Spinal cord (tissue), 10 donors: ENCODE data around the gene SLC27A6. TPM values are rescaled to one million over a fixed set of nuclear protein-coding genes. Genes with fewer than 3 reads are reported as not detected.

Source experiments
- DNase-seq, 6 donors: peaks; one replicate each; pipeline versions ENCODE4 v3.0.0 to v3.0.0-alpha.2; 2013 to 2015; ENCODE audit warnings: low spot score in 6 of 6, low read depth in 4 of 6
- H3K27ac ChIP-seq: one replicate; pipeline ENCODE4 v1.5.1; 2013; ENCODE audit warnings: low read depth, low read length, control low read depth
- H3K27me3 ChIP-seq: one replicate; pipeline ENCODE4 v1.6.1; 2013; ENCODE audit warnings: low read length; ENCODE audit not compliant: control insufficient read depth, insufficient read depth
- H3K36me3 ChIP-seq: one replicate; pipeline ENCODE4 v1.6.1; 2013; ENCODE audit warnings: low read length; ENCODE audit not compliant: control insufficient read depth, insufficient read depth
- H3K4me1 ChIP-seq: one replicate; pipeline ENCODE4 v1.6.1; 2013; ENCODE audit warnings: low read length; ENCODE audit not compliant: control insufficient read depth, insufficient read depth
- H3K4me3 ChIP-seq: one replicate; pipeline ENCODE4 v1.5.1; 2013; ENCODE audit warnings: low read depth, low read length, control low read depth
- H3K9me3 ChIP-seq: one replicate; pipeline ENCODE4 v1.6.1; 2013; ENCODE audit warnings: low read length; ENCODE audit not compliant: control insufficient read depth, insufficient read depth
- WGBS: methylation state at CpG from one replicate; pipeline ENCODE4 v1.1.5; 2013; ENCODE audit warnings: missing lambda C conversion rate; ENCODE audit not compliant: insufficient coverage; 5-methylcytosine and 5-hydroxymethylcytosine counted together
- polyA plus RNA-seq, 2 donors: library from polyadenylated mRNA; unstranded; fragments of 120-200 nt; gene quantifications; one replicate each; pipeline ENCODE4 v1.2.1, GENCODE V29; 2013; ENCODE audit not compliant: insufficient read length in 2 of 2
- total RNA-seq, 2 donors: library from RNA; depleted of rRNA in 1 of 2; stranded (reverse); fragments of 120-200 nt in 1 of 2; fragments of >200 nt in 1 of 2; gene quantifications; one replicate each; pipeline versions ENCODE4 v1.2.3 to v1.2.4, GENCODE V29; 2013 to 2014
- donor health status: healthy.

Gene SLC27A6
- total and polyA plus RNA-seq, 4 donors = 2.0 to 5.6 (median 2.9) TPM

DNA sequence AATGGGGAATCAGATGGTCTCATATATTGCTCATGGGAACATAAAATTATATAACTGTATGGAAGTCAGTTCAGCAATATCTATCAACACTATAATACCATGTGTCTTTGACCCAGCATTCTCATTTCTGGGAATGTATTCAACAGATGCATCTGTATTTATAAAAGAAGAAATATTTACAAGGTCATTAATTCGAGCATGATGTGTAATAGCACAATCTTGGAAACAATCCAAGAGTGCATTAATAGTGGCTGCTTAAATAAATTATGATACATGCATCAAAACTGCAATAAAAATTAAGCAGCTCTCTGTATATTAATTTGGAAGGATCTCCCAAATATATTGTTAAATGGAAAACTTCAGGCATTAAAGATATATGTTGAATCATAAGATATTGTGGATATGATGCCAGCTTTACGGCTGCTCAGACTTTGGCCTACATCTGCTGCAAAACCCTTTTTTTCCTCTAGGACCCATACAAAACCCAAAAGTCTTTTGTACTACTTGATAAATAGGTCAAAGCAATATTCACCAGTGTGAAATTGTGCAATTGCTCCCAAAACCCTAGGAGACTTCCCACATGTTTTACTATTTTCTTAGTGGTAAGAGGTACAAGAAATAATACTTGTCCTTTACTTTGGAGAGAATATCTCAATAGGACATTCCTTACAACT, 84.0 kb downstream of the SLC27A6 start:
- H3K36me3 ChIP-seq = no peaks in the 10 kb centered on the region
- H3K27ac ChIP-seq = no peak overlapping the region
- peaks cover 3% of the 10 kb centered on the region for H3K9me3 ChIP-seq
- DNase-seq = no peak
- WGBS = no CpG with 5 or more reads among the region's 2 CpGs
- H3K27me3 ChIP-seq = no peaks in the 10 kb centered on the region
- no peak overlapping the region for H3K4me3 ChIP-seq
- H3K4me1 ChIP-seq = no peaks in the 10 kb centered on the region

GRCh38 chr5:129051283-129051682, 86.0 kb downstream of the SLC27A6 start:
- Histone ChIP-seq H3K9me3 (no peaks in the 10 kb centered on the region), H3K4me3 (no peak overlapping the region)

GRCh38 chr5:129053438-129053837, 88.2 kb downstream of the SLC27A6 start:
- H3K27ac ChIP-seq = no peak overlapping the region
- no peaks in the 10 kb centered on the region for H3K9me3 ChIP-seq
- H3K4me3 ChIP-seq = no peak overlapping the region
- DNase-seq = no peak
- H3K36me3 ChIP-seq = no peaks in the 10 kb centered on the region
- H3K27me3 ChIP-seq = no peaks in the 10 kb centered on the region
- no peaks in the 10 kb centered on the region for H3K4me1 ChIP-seq

More at GRCh38 chr5:129051283-129051682, 86.0 kb downstream of the SLC27A6 start:
- H3K36me3 ChIP-seq = no peaks in the 10 kb centered on the region
- H3K27ac ChIP-seq = no peak overlapping the region
- H3K4me1 ChIP-seq = no peaks in the 10 kb centered on the region
- no peak for DNase-seq
- H3K27me3 ChIP-seq = no peaks in the 10 kb centered on the region
- whole genome bisulfite sequencing = 100% methylated on average over 1 of the region's 4 CpGs

DNA sequence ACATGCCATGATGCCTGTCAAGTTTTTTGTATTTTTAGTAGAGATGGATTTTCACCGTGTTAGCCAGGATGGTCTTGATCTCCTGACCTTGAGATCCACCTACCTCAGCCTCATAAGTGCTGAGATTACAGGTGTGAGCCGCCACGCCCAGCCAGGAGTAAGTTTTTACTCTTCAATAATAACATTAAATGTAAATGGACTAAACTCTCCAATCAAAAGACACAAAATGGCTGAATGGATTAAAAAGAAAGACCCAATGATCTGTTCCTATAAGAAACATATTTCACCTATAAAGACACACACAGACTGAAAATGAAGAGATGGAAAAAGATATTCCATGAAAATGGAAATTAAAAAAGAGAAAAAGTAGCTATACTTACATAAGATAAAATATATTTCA, 92.0 kb downstream of the SLC27A6 start:
- H3K4me3 ChIP-seq = no peak overlapping the region
- H3K36me3 ChIP-seq = no peaks in the 10 kb centered on the region
- H3K27me3 ChIP-seq = no peaks in the 10 kb centered on the region
- no peak for DNase-seq
- no peaks in the 10 kb centered on the region for H3K9me3 ChIP-seq
- WGBS = no CpG with 5 or more reads among the region's 3 CpGs
- H3K27ac ChIP-seq = no peak overlapping the region
- no peaks in the 10 kb centered on the region for H3K4me1 ChIP-seq

DNA sequence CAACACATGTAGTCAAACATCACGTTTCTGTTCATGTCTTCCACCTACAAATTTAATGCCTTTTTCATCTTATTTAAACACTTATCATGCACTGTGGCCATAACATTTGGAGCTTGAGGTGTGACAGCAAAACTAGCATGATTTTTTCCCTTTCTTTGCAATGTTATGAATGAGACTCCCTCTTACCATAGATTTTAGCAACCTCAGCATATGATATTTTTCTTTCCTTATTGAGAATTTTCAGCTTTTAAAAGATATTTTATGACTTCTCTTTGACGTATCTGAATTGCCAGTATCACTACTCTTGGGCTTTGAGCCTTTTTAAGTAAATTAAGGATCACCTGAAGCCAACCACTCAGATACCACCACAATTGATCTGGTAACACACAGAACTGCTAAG, 96.6 kb downstream of the SLC27A6 start:
- no peak for DNase-seq
- no peaks in the 10 kb centered on the region for H3K36me3 ChIP-seq
- WGBS = 69% methylated on average over 1 of the region's 2 CpGs
- no peak overlapping the region for H3K4me3 ChIP-seq
- no peaks in the 10 kb centered on the region for H3K27me3 ChIP-seq
- no peak overlapping the region for H3K27ac ChIP-seq
- no peaks in the 10 kb centered on the region for H3K9me3 ChIP-seq
- H3K4me1 ChIP-seq = no peaks in the 10 kb centered on the region

DNA sequence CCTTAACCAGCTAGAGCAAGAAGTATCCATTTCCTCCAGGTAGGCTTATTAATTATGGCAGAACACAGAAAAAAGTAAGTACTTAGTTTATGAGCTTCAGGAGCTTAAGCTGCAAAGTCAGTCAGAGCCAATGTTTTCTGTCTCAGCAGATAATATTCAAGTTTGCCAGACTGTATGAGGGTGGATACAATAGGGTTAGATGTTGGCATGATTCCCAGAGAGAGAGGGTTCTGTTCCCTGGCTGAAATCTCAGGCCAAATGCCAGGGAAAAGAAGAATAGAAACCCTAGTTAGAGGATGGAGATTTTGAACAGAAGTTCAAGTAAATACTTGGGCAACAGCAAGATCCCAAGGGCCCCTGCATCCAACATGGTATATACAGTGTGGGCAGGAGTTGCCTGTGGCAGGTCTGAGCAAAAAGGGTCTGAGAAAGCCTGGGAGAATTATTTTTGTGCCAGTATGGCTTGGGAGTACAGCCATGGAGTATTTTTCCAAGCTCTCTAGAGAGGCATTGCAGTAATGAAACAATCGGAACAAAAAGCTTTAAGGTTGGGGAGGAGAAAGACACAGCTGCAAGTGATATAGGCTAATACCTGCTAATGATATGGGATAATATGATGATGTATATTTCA, 98.3 kb downstream of the SLC27A6 start:
- no peaks in the 10 kb centered on the region for H3K9me3 ChIP-seq
- peak in 5 of 6 donors; percentile 42 to 92 (median 54) for DNase-seq
- H3K27ac ChIP-seq = peak overlapping the region; percentile 16
- no peaks in the 10 kb centered on the region for H3K27me3 ChIP-seq
- 10% methylated on average over 1 of the region's 1 CpG for WGBS
- H3K4me1 ChIP-seq = no peaks in the 10 kb centered on the region
- no peak overlapping the region for H3K4me3 ChIP-seq
- no peaks in the 10 kb centered on the region for H3K36me3 ChIP-seq

DNA sequence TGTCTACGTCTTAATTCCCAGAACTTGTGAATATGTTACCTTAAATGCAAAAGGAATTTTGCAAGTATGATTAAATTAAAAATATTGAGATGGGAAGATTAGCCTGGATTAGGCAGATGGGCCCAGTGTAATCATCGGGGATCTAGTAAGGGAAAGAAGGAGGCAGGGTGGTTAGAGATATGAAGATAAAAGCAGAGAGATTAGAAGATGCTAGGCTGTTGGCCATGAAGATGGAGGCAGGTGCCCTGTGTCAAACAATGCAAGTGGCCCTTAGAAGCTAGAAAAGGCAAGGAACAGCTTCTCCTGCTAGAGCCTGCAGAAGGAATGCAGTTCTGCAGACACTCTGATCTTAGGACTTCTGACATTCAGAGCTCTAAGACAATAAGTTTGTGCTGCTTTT, 100.4 kb downstream of the SLC27A6 start:
- no peak for DNase-seq
- Histone ChIP-seq H3K9me3 (no peaks in the 10 kb centered on the region), H3K4me3 (no peak overlapping the region), H3K27me3 (no peaks in the 10 kb centered on the region), H3K4me1 (no peaks in the 10 kb centered on the region), H3K27ac (no peak overlapping the region), H3K36me3 (no peaks in the 10 kb centered on the region)
- 97% methylated on average over 2 of the region's 2 CpGs for WGBS

DNA sequence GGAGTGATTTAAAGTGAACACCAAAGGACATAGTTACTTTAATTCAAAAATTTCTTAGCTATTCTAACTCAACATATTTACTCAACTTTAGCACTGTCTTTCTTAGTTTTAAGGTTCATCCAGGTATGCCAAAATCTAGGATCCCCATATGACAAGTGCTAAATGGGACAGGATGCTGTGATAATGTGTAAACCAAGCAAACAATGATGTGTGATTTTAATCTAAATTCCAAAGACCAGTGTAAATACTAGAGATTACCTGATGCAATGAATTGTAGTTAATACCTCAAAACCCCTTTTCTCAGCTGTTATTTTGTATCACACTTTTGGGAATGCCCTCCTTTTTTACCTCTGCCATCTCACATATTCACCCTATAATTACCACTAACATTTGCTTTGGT, 102.5 kb downstream of the SLC27A6 start:
- Histone ChIP-seq H3K4me3 (no peak overlapping the region), H3K4me1 (no peaks in the 10 kb centered on the region), H3K9me3 (no peaks in the 10 kb centered on the region), H3K27me3 (no peaks in the 10 kb centered on the region), H3K36me3 (no peaks in the 10 kb centered on the region), H3K27ac (no peak overlapping the region)
- DNase-seq = no peak

- no peaks in the 10 kb centered on the region for H3K9me3 ChIP-seq
- no peaks in the 10 kb centered on the region for H3K4me1 ChIP-seq
- no peak overlapping the region for H3K27ac ChIP-seq
- no peaks in the 10 kb centered on the region for H3K27me3 ChIP-seq
- DNase-seq = peak in 2 of 6 donors; percentile 47 to 68
- no peaks in the 10 kb centered on the region for H3K36me3 ChIP-seq
- no CpG with 5 or more reads among the region's 2 CpGs for WGBS
- H3K4me3 ChIP-seq = no peak overlapping the region
Observed at GRCh38 chr5:129069292-129069691, 104.0 kb downstream of the SLC27A6 start.

GRCh38 chr5:129073111-129073510, 107.8 kb downstream of the SLC27A6 start:
- H3K9me3 ChIP-seq = no peaks in the 10 kb centered on the region
- WGBS = 40% methylated on average over 1 of the region's 3 CpGs
- no peaks in the 10 kb centered on the region for H3K36me3 ChIP-seq
- peak in 2 of 6 donors; percentile 43 to 56 for DNase-seq
- no peak overlapping the region for H3K4me3 ChIP-seq
- no peak overlapping the region for H3K27ac ChIP-seq
- no peaks in the 10 kb centered on the region for H3K27me3 ChIP-seq
- H3K4me1 ChIP-seq = no peaks in the 10 kb centered on the region
